Activated naive CD4-positive, alpha-beta T cell treated with anti-CD3 and anti-CD28 coated beads, Interleukin-2, amount 50 U/mL, for 72 hours (primary cell): Measurements from ENCODE around the gene HSPA13. TPM values are rescaled to one million over a fixed set of nuclear protein-coding genes. Genes with fewer than 3 reads are reported as not detected.
"Not testable (repeated sequence)": the region's sequence is repeated elsewhere in the genome, so short reads cannot be mapped to it uniquely, and the experiment has no call there.

ENCODE experiments used
- ATAC-seq, 2 donors: fragments of 150-1000 bp; cut with Tn5 transposase; 2 replicates each; pipeline ENCODE4 v1.10.0; 2021; ENCODE audit warnings: mild to moderate bottlenecking in 2 of 2, moderate library complexity in 2 of 2
- DNase-seq, 2 donors: peaks; one replicate each; pipeline ENCODE4 v3.0.0; 2021 to 2022; ENCODE audit warnings: low spot score in 2 of 2
- H3K27ac Mint-ChIP-seq, 2 donors: one replicate each; pipeline ENCODE4 v1.8.0; 2022; ENCODE audit warnings: mild to moderate bottlenecking in 2 of 2, mixed read lengths in 2 of 2
- H3K36me3 Mint-ChIP-seq, 2 donors: one replicate each; pipeline ENCODE4 v1.8.0; 2022; ENCODE audit warnings: mixed read lengths in 2 of 2
- H3K9me3 Mint-ChIP-seq, 2 donors: one replicate each; pipeline ENCODE4 v1.8.0; 2022; ENCODE audit warnings: mixed read lengths in 2 of 2
- total RNA-seq, 2 donors: library from RNA; stranded (reverse); gene quantifications; one replicate each; pipeline ENCODE4 v1.2.3, GENCODE V29; 2022

Gene HSPA13
- total RNA-seq, 2 donors from 2014 or later, result 35.6 to 40.8 TPM

GRCh38 chr21:14354515-14354914, 28.4 kb downstream of the HSPA13 start:
- H3K9me3 Mint-ChIP-seq, result no peaks in the 10 kb centered on the region
- no peak for ATAC-seq
- DNase-seq, result no peak
- H3K36me3 Mint-ChIP-seq, result no peaks in the 10 kb centered on the region
- no peak overlapping the region for H3K27ac Mint-ChIP-seq

GRCh38 chr21:14353726-14354125, 29.2 kb downstream of the HSPA13 start:
- DNase-seq, result no peak
- no peaks in the 10 kb centered on the region for H3K36me3 Mint-ChIP-seq
- no peaks in the 10 kb centered on the region for H3K9me3 Mint-ChIP-seq
- H3K27ac Mint-ChIP-seq, result no peak overlapping the region
- no peak for ATAC-seq

- Mint-ChIP-seq H3K36me3 (no peaks in the 10 kb centered on the region), H3K27ac (no peak overlapping the region), H3K9me3 (no peaks in the 10 kb centered on the region)
- ATAC-seq (no peak), DNase-seq (no peak)
Measured at GRCh38 chr21:14353231-14353630, 29.7 kb downstream of the HSPA13 start.

- ATAC-seq, H3K36me3 Mint-ChIP-seq, H3K27ac Mint-ChIP-seq, H3K9me3 Mint-ChIP-seq, DNase-seq: not testable (repeated sequence)
Measured at GRCh38 chr21:14327346-14327745, 55.6 kb downstream of the HSPA13 start.

- H3K27ac Mint-ChIP-seq, result no peak overlapping the region
- ATAC-seq, result no peak
- peaks cover 3 to 6% of the 10 kb centered on the region in 2 donors for H3K9me3 Mint-ChIP-seq
- H3K36me3 Mint-ChIP-seq, result peaks cover 0 to 7% of the 10 kb centered on the region in 2 donors
- no peak for DNase-seq
Measured at GRCh38 chr21:14325595-14325994, 57.4 kb downstream of the HSPA13 start.

Other genes starting within 250 kb of the HSPA13 start
- not detected for gene LIPI, start 172.2 kb downstream of the HSPA13 start, total RNA-seq
- gene RBM11, start 167.0 kb downstream of the HSPA13 start, total RNA-seq, result 1 to 10 TPM; 7.4 to 8.2 TPM
- 10 to 100 TPM; 74.5 to 89.4 TPM for gene SAMSN1, start 163.2 kb upstream of the HSPA13 start, total RNA-seq